Stimulated activated CD4-positive, alpha-beta T cell treated with anti-CD3 and anti-CD28 coated beads, Interleukin-2, amount 100 ng/mL, for 4 hours (primary cell): ENCODE data around the gene DSCAM.
"Not testable (repeated sequence)": the region's sequence is repeated elsewhere in the genome, so short reads cannot be mapped to it uniquely, and the experiment has no call there.

Experiments used
- DNase-seq: peaks from one replicate; pipeline ENCODE4 v3.0.0-alpha.2; 2020; ENCODE audit warnings: low read depth

Gene DSCAM, protein sequence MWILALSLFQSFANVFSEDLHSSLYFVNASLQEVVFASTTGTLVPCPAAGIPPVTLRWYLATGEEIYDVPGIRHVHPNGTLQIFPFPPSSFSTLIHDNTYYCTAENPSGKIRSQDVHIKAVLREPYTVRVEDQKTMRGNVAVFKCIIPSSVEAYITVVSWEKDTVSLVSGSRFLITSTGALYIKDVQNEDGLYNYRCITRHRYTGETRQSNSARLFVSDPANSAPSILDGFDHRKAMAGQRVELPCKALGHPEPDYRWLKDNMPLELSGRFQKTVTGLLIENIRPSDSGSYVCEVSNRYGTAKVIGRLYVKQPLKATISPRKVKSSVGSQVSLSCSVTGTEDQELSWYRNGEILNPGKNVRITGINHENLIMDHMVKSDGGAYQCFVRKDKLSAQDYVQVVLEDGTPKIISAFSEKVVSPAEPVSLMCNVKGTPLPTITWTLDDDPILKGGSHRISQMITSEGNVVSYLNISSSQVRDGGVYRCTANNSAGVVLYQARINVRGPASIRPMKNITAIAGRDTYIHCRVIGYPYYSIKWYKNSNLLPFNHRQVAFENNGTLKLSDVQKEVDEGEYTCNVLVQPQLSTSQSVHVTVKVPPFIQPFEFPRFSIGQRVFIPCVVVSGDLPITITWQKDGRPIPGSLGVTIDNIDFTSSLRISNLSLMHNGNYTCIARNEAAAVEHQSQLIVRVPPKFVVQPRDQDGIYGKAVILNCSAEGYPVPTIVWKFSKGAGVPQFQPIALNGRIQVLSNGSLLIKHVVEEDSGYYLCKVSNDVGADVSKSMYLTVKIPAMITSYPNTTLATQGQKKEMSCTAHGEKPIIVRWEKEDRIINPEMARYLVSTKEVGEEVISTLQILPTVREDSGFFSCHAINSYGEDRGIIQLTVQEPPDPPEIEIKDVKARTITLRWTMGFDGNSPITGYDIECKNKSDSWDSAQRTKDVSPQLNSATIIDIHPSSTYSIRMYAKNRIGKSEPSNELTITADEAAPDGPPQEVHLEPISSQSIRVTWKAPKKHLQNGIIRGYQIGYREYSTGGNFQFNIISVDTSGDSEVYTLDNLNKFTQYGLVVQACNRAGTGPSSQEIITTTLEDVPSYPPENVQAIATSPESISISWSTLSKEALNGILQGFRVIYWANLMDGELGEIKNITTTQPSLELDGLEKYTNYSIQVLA (N-terminal part only)

GRCh38 chr21:40846587-40847411 lies at the start of gene DSCAM:
Gene DSCAM, minus strand, starts transcription at chr21:40847158. Its CDS starts 497 bp downstream, at chr21:40846661.
- DNase-seq: no peak

- DNase-seq: not testable (repeated sequence)
Observed at GRCh38 chr21:40895697-40896096, 48.7 kb upstream of the DSCAM start.

- DNase-seq: no peak
Observed at GRCh38 chr21:40886931-40887330, 40.0 kb upstream of the DSCAM start.

GRCh38 chr21:40886006-40886405 lies 39.0 kb upstream of the DSCAM start:
- DNase-seq: no peak

DNA sequence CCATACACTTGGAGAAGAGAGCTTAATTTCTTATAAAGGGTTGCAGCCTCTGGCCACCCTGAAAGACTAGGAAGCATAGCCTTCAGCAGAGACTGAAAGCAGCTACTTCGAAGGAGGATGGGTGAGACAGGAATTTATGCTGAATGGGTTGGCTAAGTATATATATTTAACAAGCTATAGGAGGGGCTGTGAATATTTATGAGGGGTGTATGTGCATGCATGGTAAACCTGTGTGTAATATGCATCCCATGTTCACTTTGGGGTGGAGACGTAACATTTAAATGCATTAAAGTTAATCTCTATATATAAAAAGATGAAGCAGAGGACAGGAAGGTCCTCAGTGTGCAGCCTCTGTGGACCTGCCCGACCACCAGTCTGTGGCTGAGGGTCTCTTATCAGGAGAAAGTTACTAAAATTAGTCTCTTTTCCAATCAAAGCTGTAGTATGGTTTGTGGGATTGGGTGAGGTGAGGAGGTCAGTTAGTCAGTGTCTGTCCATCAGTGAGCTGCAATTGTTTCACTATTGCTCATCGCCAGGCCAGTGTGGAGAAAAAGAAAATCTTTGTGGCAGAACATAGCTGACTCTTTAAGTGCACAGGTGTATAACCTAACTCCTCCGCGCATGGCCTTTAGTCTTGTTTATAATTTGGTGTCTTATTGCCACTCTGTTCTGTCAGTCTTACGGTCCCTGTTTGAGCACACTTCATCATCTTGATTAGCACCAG lies 35.4 kb upstream of the DSCAM start:
- no peak for DNase-seq

DNA sequence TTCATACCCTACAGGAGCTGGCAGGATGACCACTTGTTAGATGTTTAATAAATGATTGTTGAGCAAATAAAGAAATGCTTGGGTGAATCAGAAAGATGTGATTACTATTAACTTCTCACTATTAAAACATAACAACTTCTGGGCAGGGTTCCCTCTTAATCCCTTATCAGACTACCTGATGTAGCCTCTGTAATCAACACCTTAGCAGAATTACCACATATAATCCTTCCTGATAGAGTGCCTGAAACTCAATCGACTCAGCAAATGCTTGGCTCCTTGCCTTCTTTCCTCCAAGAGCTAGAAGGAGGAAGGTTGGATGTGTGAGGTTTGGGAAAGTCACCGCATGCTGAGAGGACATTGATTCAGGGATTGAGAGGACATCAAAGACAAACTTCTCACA lies 34.8 kb upstream of the DSCAM start:
- DNase-seq: no peak

DNA sequence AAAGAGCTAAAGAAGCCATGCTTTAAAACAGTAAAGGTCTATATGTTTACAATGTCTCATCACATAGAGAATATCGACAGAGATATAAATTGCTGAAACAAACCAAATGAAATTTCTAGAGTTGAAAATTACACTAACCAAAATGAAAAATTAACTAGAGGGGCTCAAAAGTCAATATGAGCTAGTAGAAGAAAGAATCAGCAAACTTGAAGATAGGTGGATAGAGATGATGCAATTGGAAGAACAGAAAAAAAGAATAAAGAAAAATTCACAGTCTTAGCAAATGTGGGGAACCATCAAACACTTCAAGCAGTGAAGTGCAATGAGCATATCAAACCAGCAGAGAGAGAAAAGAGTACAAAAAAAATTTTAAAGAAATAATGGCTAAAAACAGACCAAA lies 24.1 kb upstream of the DSCAM start:
- no peak for DNase-seq

GRCh38 chr21:40863839-40864238 lies 16.9 kb upstream of the DSCAM start:
- no peak for DNase-seq

- DNase-seq: no peak
Observed at GRCh38 chr21:40858517-40858916, 11.6 kb upstream of the DSCAM start.

DNA sequence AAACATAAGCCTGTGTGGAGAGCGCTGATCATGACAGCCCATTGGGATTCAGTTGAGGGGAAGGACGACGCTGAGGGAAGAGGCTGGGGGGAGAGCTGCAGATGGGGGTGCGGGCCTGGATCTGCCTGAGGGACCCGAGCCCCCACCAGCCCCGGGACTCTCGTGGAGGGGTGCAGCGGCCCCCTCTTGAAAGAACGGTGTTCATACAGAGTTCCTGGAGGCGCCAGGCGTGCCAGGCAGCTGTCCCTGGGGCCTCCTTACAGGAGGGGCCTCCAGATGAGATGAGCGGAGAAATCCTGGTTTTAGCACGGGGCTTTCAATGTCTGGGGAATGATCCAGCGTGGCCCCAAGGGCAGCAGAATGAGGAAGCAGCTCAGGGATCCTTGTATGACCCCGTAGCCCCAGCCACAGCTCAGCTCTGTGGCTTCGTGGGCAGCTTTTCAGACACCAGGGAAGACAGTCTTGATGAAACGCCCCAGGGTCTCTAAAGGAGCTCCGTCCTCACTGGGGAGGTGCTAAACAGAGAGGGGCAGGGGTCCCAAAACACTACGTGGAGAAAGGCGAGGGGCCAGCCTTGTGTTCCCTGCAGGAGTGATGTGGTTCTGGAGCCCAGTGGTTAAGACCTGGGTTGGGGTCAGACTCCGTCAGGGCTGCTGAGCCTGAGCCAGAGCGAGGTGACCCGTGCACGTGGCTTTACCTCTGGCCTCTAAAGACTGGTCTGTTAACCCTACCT lies 7.2 kb upstream of the DSCAM start:
- no peak for DNase-seq

DNA sequence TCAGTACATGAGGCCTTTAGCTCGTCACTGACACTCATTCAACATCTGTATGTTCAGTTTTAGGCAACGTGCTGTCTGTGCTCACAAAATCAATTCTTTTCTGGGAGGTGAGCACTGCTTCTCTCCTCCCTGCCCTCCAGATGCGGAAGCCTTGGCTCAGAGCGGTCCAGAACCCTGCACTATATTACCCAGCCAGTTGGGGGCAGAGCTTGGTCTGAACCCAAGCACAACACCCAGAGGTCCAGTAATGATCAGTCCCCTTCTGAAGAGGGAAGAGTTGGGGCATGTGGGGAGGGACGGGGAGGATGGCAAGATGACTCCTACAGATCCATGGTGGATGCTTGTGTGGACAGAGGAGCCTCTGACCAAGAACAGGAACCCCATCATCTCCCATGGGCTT lies 5.6 kb upstream of the DSCAM start:
- no peak for DNase-seq

- no peak for DNase-seq
Observed at GRCh38 chr21:40851749-40852148, 4.8 kb upstream of the DSCAM start.

GRCh38 chr21:40850071-40850470 lies 3.1 kb upstream of the DSCAM start:
- DNase-seq: no peak

GRCh38 chr21:40847951-40848350 lies 993 bp upstream of the DSCAM start:
- no peak for DNase-seq

GRCh38 chr21:40846103-40846502 lies 855 bp downstream of the DSCAM start:
- no peak for DNase-seq

DNA sequence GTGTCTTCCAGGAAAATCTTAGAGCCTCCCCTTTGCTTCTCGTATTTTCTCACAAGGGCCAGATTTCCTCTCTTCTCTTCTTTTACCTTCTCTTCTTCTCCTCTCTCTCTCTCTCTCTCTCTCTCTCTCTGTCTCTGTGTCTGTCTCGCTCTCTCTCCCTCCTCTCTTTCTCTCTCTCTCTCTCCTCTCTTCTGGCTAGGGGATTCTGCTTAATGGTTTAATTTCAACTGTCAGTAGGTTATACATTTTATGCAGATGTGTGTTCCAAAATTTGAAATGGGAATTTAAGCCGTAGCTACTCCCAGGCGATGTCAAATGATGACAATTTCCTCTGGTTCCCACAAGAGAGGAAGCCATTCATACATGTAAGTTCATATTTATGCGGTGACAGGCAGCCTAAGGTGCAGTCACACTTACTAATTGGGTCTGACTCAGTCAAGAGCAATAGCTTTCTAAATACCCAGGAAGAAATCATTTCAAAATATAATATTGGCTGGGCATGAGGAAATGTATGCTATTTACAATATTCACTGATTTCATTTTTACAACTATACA lies 1.4 kb downstream of the DSCAM start:
- DNase-seq: no peak

DNA sequence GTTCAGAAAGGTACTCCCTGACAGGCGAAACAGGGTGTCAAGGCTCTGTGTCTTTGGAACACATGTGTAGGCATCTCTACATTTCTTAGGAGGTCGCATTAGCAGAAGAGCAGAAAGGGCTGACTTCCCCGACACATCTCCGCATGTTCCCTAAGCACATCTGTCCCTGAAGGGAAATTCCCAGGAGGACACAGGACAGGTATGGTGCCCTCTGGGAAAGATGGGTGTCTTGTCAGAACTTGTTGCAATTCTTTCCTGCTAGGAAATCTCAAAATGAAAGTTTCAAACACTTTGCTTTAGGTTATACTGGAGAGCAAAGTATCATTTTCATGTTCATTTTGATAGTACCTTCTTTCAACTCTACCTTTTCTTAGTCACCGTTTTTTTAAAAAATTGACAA lies 2.0 kb downstream of the DSCAM start:
- no peak for DNase-seq

- no peak for DNase-seq
Observed at GRCh38 chr21:40842197-40842552, 4.8 kb downstream of the DSCAM start.

DNA sequence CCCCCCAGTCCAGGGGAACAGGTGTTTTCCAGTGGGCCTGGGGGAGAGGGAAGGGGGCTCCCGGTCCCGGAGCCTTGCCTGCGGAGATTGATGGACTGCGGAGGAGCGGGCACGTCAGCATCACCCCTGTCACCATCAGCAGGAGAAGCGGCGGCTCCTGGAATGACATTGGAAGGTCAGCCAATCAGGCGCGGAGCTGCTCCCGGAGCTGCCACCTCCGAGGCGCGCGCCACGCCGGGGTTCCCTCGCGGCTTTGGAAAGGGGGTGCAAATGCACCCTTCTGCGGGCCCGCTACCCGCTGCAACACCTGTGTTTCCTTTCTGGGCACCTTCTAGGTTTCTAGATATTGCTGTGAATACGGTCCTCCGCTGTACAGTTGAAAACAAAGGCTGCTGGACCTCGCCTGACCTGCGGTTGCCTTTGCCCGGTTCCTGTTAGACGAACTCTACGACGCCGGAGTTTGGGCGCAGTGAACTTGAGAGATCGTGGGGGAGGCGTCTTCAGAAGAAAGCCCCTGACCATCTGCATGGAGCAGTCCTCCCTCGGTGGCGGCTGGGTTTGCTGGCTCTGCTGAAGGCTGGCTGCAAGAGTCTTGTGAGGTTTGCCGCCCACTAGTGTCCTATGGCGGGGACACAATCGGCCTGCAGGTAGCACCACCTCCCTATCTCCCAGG lies 5.3 kb downstream of the DSCAM start:
- no peak for DNase-seq
